Renal cortex interstitium (tissue), 11 donors: Measurements from ENCODE around the gene LEPR. TPM values are rescaled to one million over a fixed set of nuclear protein-coding genes. Genes with fewer than 3 reads are reported as not detected.
"Not testable (repeated sequence)": the region's sequence is repeated elsewhere in the genome, so short reads cannot be mapped to it uniquely, and the experiment has no call there.

Experiments
- DNase-seq, 11 donors: peaks; one replicate each; pipeline ENCODE4 v3.0.0-alpha.2; 2013; ENCODE audit warnings: low read depth in 9 of 11, low spot score in 4 of 11; ENCODE audit errors: extremely low read depth in 1 of 11
- polyA plus RNA-seq, 3 donors: library from polyadenylated mRNA; unstranded; fragments of 120-200 nt; gene quantifications; one replicate each; pipeline ENCODE4 v1.2.1, GENCODE V29; 2013; ENCODE audit not compliant: insufficient read length in 3 of 3

The LEPR gene
- polyA plus RNA-seq, 3 donors: 7.7 to 11.7 (median 7.9) TPM

GRCh38 chr1:65429806-65430205 is 9.3 kb downstream of the LEPR start:
- no peak for DNase-seq

- peak in 1 of 11 donors; percentile 23 for DNase-seq
These were observed 10.7 kb downstream of the LEPR start for GRCh38 chr1:65431111-65431705.

- DNase-seq: no peak
These were observed 12.4 kb downstream of the LEPR start for GRCh38 chr1:65432918-65433317.

DNA sequence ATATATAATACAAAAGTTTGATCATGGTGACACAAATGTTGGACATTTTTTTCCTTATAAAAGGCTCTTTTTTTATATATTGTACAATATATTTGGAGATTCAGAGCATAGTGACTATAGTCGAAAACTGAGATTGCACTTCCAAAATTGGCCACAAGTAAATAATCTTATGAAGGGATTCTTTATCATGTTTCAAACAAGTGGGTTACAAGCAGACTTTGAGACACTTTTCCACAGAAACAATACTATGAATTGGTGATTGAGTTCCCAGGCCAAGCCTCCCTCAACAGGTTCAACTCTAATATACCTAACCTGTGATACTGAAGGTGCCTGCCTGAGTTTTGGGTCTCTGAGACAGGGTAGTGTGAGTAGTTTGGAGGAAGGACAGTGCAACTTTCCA is 13.8 kb downstream of the LEPR start:
- DNase-seq: no peak

GRCh38 chr1:65434760-65435159 is 14.3 kb downstream of the LEPR start:
- no peak for DNase-seq

DNA sequence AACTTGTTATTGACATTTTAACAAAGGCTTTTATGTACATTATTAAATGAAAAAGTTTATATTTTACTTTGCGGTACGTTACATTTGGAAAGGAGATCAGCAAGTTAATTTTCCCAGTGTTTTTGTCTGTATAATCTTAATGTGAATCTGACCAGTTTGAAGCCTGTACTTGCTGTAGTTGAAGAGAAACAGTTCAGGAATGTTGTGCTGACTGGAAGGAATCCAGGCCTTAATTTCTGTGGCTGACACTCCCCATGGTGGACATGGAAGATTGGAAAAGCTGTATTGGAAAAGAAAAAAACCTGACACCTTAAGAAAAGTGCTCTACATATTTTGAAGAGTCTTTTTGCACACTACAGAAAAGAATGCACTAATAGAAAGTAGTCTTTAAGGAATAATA is 15.5 kb downstream of the LEPR start:
- DNase-seq: peak in 1 of 11 donors; percentile 13

GRCh38 chr1:65437616-65438015 is 17.1 kb downstream of the LEPR start:
- no peak for DNase-seq

- no peak for DNase-seq
These were observed 19.9 kb downstream of the LEPR start for GRCh38 chr1:65440322-65440900.

DNA sequence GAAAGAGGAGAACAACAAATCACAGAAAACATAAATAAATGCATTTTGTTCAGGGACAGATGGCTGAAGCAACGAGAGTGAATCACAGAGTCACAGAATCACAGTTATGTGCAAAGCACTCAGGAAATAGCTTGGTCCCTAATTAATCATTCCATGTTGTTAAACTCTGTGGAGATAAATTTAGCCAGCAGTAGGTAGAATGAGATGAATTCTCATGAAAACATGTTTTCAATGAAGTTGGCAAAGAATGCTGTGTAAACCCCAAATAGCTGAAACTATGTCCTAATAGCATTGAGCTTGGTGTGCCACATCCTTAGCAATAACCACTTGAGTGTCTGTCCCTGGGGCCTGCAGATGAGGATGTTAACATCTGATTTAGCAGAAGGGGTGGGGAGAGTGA is 20.4 kb downstream of the LEPR start:
- no peak for DNase-seq

DNA sequence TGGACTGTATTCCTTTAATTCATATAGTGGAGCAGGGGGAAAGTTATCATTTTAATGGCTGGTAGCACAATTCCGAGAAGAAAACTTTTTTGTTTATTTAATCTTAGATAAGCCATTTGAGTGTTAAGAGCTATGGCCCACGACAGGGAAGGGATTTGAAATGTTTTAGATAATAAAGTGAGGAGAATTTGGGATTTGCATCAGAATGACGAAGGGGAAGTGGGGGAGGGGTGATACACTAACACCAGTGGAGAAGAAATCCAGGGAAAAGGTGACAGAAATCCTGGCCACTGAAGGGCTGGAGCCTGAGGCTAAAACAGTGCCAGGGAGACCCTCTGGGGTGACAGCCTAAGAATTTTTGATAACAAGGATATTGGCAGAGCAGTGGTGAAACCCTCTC is 21.0 kb downstream of the LEPR start:
- no peak for DNase-seq

GRCh38 chr1:65442442-65442841 is 22.0 kb downstream of the LEPR start:
- no peak for DNase-seq

GRCh38 chr1:65443647-65444046 is 23.2 kb downstream of the LEPR start:
- no peak for DNase-seq

GRCh38 chr1:65444128-65444640 is 23.7 kb downstream of the LEPR start:
- no peak for DNase-seq

DNA sequence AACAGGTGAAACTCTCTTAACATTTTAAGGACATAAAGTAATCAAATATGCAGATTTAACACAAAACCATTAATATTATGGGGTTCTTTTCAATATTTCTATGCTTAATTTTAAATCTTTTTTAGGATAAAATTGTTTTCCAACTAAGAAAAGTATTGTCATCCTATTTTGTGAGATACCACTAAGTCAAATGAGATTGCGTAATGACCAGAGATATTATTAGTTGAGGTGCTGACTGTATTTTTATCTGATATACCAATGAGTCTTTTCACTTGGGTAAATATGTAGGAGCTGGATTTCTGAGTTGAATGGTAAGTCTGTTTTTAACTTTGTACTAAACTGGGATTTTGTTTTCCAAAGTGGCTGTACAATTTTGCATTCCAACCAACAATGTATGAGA is 25.4 kb downstream of the LEPR start:
- DNase-seq: no peak

GRCh38 chr1:65449214-65449823 is 28.9 kb downstream of the LEPR start:
- DNase-seq: no peak

- not testable (repeated sequence) for DNase-seq
These were observed 35.2 kb downstream of the LEPR start for GRCh38 chr1:65455678-65456077.

GRCh38 chr1:65456481-65456880 is 36.0 kb downstream of the LEPR start:
- DNase-seq: no peak

- DNase-seq: no peak
These were observed 37.4 kb downstream of the LEPR start for GRCh38 chr1:65457868-65458267.

DNA sequence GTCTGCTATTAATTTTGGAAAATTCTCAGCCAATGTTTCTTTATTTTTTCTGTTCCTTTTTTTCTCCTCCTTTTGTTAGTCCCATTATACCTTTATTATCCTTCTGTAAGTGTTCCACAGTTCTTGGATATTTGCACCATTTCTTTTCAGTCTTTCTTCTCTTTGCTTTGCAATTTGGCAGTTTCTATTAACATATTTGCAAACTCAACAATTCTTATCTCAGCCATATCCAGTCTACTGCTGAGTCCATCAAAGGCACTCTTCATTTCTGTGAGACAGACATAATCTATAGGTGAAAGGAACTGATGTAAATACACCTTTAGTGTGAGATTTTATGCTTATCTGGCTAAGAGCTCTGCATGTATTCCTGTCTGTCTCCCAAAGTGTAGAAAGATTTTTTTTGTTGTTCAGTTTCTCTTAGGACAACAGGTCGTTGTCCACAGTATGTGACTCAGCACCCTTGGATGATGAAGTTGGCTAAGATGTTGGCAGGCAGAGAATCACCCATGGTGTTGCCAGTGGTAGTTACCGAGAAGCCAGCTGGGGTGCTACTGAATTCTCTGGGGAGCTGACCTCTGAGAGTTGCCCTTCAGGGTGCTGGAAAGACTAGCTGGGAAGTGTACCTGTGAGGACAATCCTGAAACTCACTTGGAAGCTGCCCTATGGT is 38.4 kb downstream of the LEPR start:
- no peak for DNase-seq

DNA sequence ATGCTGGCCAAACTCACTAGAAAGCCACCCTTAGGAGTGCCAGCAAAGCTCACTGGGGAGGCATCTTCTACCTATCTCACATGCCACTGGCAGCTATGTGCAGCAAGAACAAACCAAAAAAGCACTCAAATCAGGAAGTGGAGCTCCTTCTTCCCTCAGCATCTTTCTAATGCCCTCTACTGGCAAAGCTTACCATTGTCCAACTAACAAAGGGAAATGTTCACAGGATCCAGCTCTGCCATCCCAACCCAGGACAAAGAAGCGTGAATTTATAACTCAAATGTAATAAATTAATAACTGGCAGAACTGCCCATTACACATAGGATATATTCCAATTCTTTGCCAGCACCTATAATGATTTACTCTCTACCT is 38.9 kb downstream of the LEPR start:
- DNase-seq: no peak
